Activated naive CD8-positive, alpha-beta T cell (primary cell): ENCODE results near the gene ACTA1.

Experiments used
- H3K27ac Mint-ChIP-seq: one replicate; pipeline ENCODE4 v1.8.0; 2021; ENCODE audit warnings: mixed read lengths
- H3K27me3 Mint-ChIP-seq: one replicate; pipeline ENCODE4 v1.8.0; 2021; ENCODE audit warnings: mixed read lengths
- H3K36me3 Mint-ChIP-seq: one replicate; pipeline ENCODE4 v1.8.0; 2021; ENCODE audit warnings: mixed read lengths
- H3K4me1 Mint-ChIP-seq: one replicate; pipeline ENCODE4 v1.8.0; 2021; ENCODE audit warnings: low read depth, mixed read lengths
- H3K4me3 Mint-ChIP-seq: one replicate; pipeline ENCODE4 v1.8.0; 2021; ENCODE audit warnings: mild to moderate bottlenecking, mixed read lengths
- H3K9me3 Mint-ChIP-seq: one replicate; pipeline ENCODE4 v1.8.0; 2021; ENCODE audit warnings: low read depth, mixed read lengths

Gene ACTA1

DNA sequence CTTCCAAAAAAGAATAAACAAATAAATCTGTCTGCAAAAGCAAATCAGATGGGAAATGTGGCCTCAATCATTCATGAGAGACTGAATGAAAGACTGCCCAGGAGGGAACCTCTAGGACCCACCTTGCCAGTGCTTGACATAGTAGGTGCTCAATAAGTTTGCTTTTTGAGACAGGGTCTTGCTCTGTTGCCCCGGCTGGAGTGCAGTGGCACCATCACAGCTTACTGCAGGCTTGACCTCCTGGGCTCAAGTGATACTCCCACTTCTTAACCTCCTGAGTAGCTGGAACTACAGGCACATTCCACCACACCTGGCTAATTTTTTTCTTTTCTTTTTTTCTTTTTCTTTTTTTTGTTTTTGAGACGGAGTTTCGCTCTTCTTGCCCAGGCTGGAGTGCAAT is 50.7 kb downstream of the ACTA1 start:
- peaks cover 4% of the 10 kb centered on the region for H3K27me3 Mint-ChIP-seq

More for the DNA sequence above, 50.7 kb downstream of the ACTA1 start:
- no peak overlapping the region for H3K4me3 Mint-ChIP-seq
- no peak overlapping the region for H3K27ac Mint-ChIP-seq
- H3K4me1 Mint-ChIP-seq, result no peaks in the 10 kb centered on the region
- no peaks in the 10 kb centered on the region for H3K9me3 Mint-ChIP-seq
- H3K36me3 Mint-ChIP-seq, result no peaks in the 10 kb centered on the region
